Endothelial cell of umbilical vein (primary cell): Measurements from ENCODE around the gene SLC49A4. TPM values are rescaled to one million over a fixed set of nuclear protein-coding genes. Genes with fewer than 3 reads are reported as not detected.

Experiments
- BruUV-seq: library from RNA; stranded (reverse); fragments of 400-500 nt; replicated peaks from 2 replicates; lab custom pipeline; 2021; lab: Mats Ljungman, UMichigan
- CTCF ChIA-PET: fragments of 300-600, 350-600 bp; sonication (Branson Sonifier 250); formaldehyde crosslinking; loops from one replicate; lab custom pipeline; 2021; ENCODE audit warnings: antibody characterized with exemption, inconsistent platforms; lab: Charles Lee
- POLR2A ChIA-PET: fragments of 300-600, 350-600 bp; sonication (Branson Sonifier 250); formaldehyde crosslinking; loops from one replicate; lab custom pipeline; 2021; ENCODE audit warnings: antibody characterized with exemption, inconsistent platforms; lab: Charles Lee
- DNase-seq: peaks from one replicate; pipeline ENCODE4 v3.0.0-alpha.2; 2011; ENCODE audit warnings: low read depth, low spot score
- FAIRE-seq: peaks from 2 replicates; lab custom pipeline; 2011; peaks lifted over from hg19 to GRCh38; lab: Jason Lieb, UNC
- H2AFZ ChIP-seq: 2 replicates; pipeline ENCODE4 v1.6.0; 2012; ENCODE audit warnings: low read depth, low read length, control low read depth, inconsistent platforms
- H3K27ac ChIP-seq: 2 replicates; pipeline ENCODE4 v1.5.1; 2011; ENCODE audit warnings: low read depth, mild to moderate bottlenecking, control low read depth, low read length, moderate library complexity; ENCODE audit not compliant: insufficient read depth
- H3K27me3 ChIP-seq, 2 experiments: 2 replicates each; pipeline versions ENCODE4 v1.6.0 to v1.6.1; 2011; ENCODE audit warnings: low read length in 2 of 2, mixed read lengths in 1 of 2; ENCODE audit not compliant: control insufficient read depth in 2 of 2, insufficient read depth in 2 of 2
- H3K36me3 ChIP-seq, 2 experiments: 2 replicates in 1 of 2; 3 replicates in 1 of 2; pipeline ENCODE4 v1.5.1; 2011; ENCODE audit warnings: low read length in 2 of 2, mild to moderate bottlenecking in 1 of 2, moderate library complexity in 1 of 2; ENCODE audit not compliant: control insufficient read depth in 2 of 2, insufficient read depth in 2 of 2; ENCODE audit errors: extremely low read depth in 1 of 2
- H3K4me1 ChIP-seq: 3 replicates; pipeline ENCODE4 v1.5.1; 2011; ENCODE audit warnings: mild to moderate bottlenecking, low read length; ENCODE audit not compliant: control insufficient read depth, insufficient read depth; ENCODE audit errors: extremely low read depth
- H3K4me2 ChIP-seq: 2 replicates; pipeline ENCODE4 v1.6.1; 2011; ENCODE audit warnings: low read length, control low read depth, mixed read lengths; ENCODE audit not compliant: insufficient read depth
- H3K4me3 ChIP-seq, 3 experiments: fragments of 200-600 bp in 1 of 3; sonication (generic), shearing (Covaris generic) in 1 of 3; replicated peaks in 1 of 3; 2 replicates each; pipeline ENCODE4 v1.5.1; 2011 to 2016; ENCODE audit warnings: control low read depth in 3 of 3, low read length in 3 of 3, mild to moderate bottlenecking in 2 of 3, inconsistent platforms in 1 of 3, low read depth in 1 of 3, moderate library complexity in 1 of 3; ENCODE audit not compliant: insufficient read depth in 1 of 3
- H3K79me2 ChIP-seq: 2 replicates; pipeline ENCODE4 v1.6.0; 2012; ENCODE audit warnings: low read length, inconsistent platforms; ENCODE audit not compliant: control insufficient read depth, insufficient read depth
- H3K9ac ChIP-seq: replicated peaks from 2 replicates; pipeline ENCODE3; 2011; ENCODE audit warnings: low read length, control low read depth; ENCODE audit not compliant: insufficient read depth; ENCODE audit errors: extremely low read depth
- H3K9me1 ChIP-seq: replicated peaks from 3 replicates; pipeline ENCODE4 v1.6.0; 2011; ENCODE audit warnings: mild to moderate bottlenecking, low read length; ENCODE audit not compliant: control insufficient read depth, insufficient read depth; ENCODE audit errors: extremely low read depth
- H3K9me3 ChIP-seq: replicated peaks from 2 replicates; pipeline ENCODE4 v1.5.1; 2012; ENCODE audit warnings: low read length, inconsistent platforms; ENCODE audit not compliant: control insufficient read depth, insufficient read depth
- H4K20me1 ChIP-seq: replicated peaks from 2 replicates; pipeline ENCODE3; 2011; ENCODE audit warnings: mild to moderate bottlenecking, low read length; ENCODE audit not compliant: control insufficient read depth, insufficient read depth; ENCODE audit errors: extremely low read depth
- CTCF ChIP-seq, 2 donors: IDR thresholded peaks; 1 replicate in 1 of 2; 2 replicates in 1 of 2; pipeline ENCODE4 v1.5.1; 2011; ENCODE audit warnings: low read length in 2 of 2, mild to moderate bottlenecking in 2 of 2, moderate library complexity in 2 of 2, control low read depth in 1 of 2, inconsistent platforms in 1 of 2, low read depth in 1 of 2; ENCODE audit not compliant: insufficient read depth in 1 of 2; ENCODE audit errors: extremely low read depth in 1 of 2
- EZH2 ChIP-seq: IDR thresholded peaks from 2 replicates; pipeline ENCODE4 v1.6.1; 2012; ENCODE audit warnings: borderline replicate concordance, low read depth, mild to moderate bottlenecking, moderate library complexity, low read length, inconsistent platforms; ENCODE audit not compliant: severe bottlenecking
- FOS ChIP-seq: IDR thresholded peaks from 2 replicates; pipeline ENCODE4 v1.6.1; 2011; ENCODE audit warnings: mild to moderate bottlenecking, low read length, moderate library complexity, borderline replicate concordance; ENCODE audit not compliant: insufficient read depth
- GATA2 ChIP-seq: IDR thresholded peaks from 2 replicates; pipeline ENCODE4 v1.7.0; 2011; ENCODE audit warnings: low read depth, mild to moderate bottlenecking, moderate library complexity, mixed read lengths, low read length; ENCODE audit not compliant: insufficient read length, insufficient read depth
- JUN ChIP-seq: IDR thresholded peaks from 2 replicates; pipeline ENCODE4 v1.6.1; 2011; ENCODE audit warnings: borderline replicate concordance, low read depth; ENCODE audit not compliant: insufficient read length, insufficient read depth
- MAX ChIP-seq: IDR thresholded peaks from 2 replicates; pipeline ENCODE4 v1.6.1; 2011; ENCODE audit not compliant: insufficient read depth, insufficient read length
- MYC ChIP-seq: IDR thresholded peaks from one replicate; pipeline ENCODE4 v1.6.1; 2011; ENCODE audit warnings: mild to moderate bottlenecking, low read depth, low read length
- POLR2A ChIP-seq: IDR thresholded peaks from 2 replicates; pipeline ENCODE4 v1.6.1; 2012; ENCODE audit warnings: low read depth, mild to moderate bottlenecking, control low read depth, low read length
- POLR2AphosphoS5 ChIP-seq: IDR thresholded peaks from 2 replicates; pipeline ENCODE4 v1.6.1; 2012; ENCODE audit warnings: low read depth, mild to moderate bottlenecking, control low read depth, low read length, moderate library complexity; ENCODE audit not compliant: insufficient read depth
- dilution Hi-C: fragments of 300-500 bp; cut with MboI; formaldehyde crosslinking; loops from one replicate; pipeline ENCODE4 v1.15.0; 2019; ENCODE audit warnings: low sequenced_read_pairs; ENCODE audit not compliant: extremely low pct_ligation_motif_present
- intact Hi-C: fragments of 100-400 bp; cut with micrococcal nuclease; formaldehyde crosslinking; loops from one replicate; pipeline ENCODE4 v1.10.0; 2022
- polyA plus RNA-seq, 4 experiments: library from polyadenylated mRNA; depleted of rRNA in 3 of 4; stranded (reverse) in 3 of 4; unstranded in 1 of 4; fragments of >200 nt; gene quantifications; 2 replicates each; pipeline versions ENCODE4 v1.2.1 to v1.2.3, GENCODE V29; 2011 to 2012; ENCODE audit warnings: missing spikeins in 1 of 4
- total RNA-seq: library from RNA; stranded (reverse); gene quantifications from 2 replicates; pipeline ENCODE4 v1.2.3, GENCODE V29; 2021

The SLC49A4 gene
- total and polyA plus RNA-seq, 2 donors (not counting 3 experiments of a cell fraction or from before 2014, with no cell fraction given), result 10.9 to 11.6 TPM

- Histone ChIP-seq H3K9ac (no peak overlapping the region), H3K27ac (no peak overlapping the region), H4K20me1 (no peaks in the 10 kb centered on the region), H2AFZ (no peak overlapping the region), H3K27me3 (peaks cover 27 to 29% of the 10 kb centered on the region in 2 experiments), H3K36me3 (no peaks in the 10 kb centered on the region), H3K4me1 (no peaks in the 10 kb centered on the region), H3K4me2 (no peak overlapping the region), H3K9me3 (no peaks in the 10 kb centered on the region), H3K79me2 (no peaks in the 10 kb centered on the region), H3K9me1 (no peaks in the 10 kb centered on the region), H3K4me3 (no peak overlapping the region)
- CTCF ChIA-PET, result interaction anchor here (1.1 kb wide), 1 partner anchor 20 kb away, joined by 3 read pairs; no protein-coding TSS in a partner anchor
- no peak for FAIRE-seq
- intact Hi-C loops, result no loop called here
- DNase-seq, result no peak
- BruUV-seq, result no TSS peak
- TF ChIP-seq POLR2A (no peak), GATA2 (no peak), JUN (no peak), MAX (no peak), CTCF (IDR thresholded peaks at IDR 0.05; ENCODE audit: extremely low read depth in 1 of 2, insufficient read depth in 1 of 2, low read depth in 1 of 2, low read length in 2 of 2) (no peak), MYC (no peak), FOS (no peak), POLR2AphosphoS5 (no peak), EZH2 (no peak)
- dilution Hi-C loops, result no loop called here
- POLR2A ChIA-PET, result no interaction called here
Observed at GRCh38 chr3:122920986-122921385, 126.1 kb downstream of the SLC49A4 start.
